Activated CD4-positive, alpha-beta T cell treated with anti-CD3 and anti-CD28 coated beads, Interleukin-10, Interleukin-2, amounts not matched to agents 100 ng/mL and 50 ng/mL, durations not matched to agents 16 hours and 8 hours (primary cell): ENCODE data around the gene TMEM9.

ENCODE experiments used
- DNase-seq: peaks from one replicate; pipeline ENCODE4 v3.0.0-alpha.2; 2020

The TMEM9 gene

DNA sequence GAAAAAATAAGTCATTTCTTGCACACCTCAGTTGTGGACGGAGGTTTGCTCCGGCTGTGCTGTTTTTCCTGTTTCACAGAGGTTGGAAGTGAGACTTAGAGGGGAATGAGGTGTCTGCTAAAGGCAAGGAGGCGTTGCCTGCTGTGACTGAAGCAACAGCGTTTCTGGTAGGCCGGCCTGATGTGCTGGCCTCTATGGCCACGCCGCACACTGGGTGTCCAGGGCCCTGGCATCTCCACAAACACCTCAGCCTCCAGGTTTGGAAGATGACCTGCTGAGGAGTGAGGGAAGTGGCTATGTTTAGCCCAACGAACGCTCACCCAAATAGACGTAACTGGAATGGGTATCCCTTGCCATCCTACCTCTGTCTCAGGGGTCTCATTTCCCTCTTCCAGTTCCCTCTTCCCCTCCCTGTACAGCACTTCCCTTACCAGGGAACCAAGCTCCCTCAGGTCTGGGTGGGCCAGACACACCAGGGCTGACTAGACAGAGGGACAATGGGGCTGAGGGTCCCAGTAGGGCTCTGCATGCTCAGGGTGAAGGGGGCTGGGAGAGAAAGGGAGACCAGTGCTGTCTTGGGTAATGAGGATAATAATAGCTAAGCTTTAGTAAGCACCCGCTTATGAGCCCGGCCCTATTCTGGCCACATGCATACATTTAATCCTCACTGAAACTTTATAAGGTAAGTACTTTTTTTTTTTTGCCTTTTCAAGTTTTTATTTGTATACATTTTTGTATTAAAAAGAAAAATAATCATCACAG, 53.9 kb downstream of the TMEM9 start:
- no peak for DNase-seq

DNA sequence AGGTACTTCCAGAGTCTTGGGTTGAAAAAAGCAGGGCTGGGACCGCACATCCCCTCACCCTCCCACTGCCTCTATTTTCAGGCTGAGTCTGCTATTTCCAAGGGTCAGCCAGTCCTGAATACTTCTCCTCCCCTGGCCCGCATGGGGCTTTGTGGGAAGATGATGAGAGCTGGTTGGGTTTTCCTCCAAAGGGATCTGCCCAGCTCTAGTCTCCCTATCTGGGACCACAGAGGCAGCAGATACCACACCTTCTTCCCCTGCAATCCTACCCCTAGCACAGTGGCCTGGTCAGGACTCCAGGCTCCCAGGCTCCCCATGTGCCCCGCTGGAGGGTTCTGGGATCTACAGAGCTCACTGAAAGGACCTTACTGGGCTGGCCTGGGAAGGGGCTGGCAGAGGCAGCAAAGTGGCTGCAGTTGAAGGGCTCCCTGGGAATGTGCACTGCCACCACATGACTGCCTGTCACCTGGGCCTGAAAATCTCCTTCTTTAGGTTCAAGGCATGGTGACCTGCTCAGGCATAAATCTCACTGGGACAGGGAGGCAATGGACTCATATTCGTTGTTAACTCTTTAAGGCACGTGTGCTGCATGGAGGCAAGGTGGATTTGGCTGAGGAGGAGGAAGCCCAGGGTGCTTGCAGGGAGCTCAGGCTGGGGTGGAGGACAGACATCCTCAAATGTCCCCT, 55.1 kb downstream of the TMEM9 start:
- no peak for DNase-seq

DNA sequence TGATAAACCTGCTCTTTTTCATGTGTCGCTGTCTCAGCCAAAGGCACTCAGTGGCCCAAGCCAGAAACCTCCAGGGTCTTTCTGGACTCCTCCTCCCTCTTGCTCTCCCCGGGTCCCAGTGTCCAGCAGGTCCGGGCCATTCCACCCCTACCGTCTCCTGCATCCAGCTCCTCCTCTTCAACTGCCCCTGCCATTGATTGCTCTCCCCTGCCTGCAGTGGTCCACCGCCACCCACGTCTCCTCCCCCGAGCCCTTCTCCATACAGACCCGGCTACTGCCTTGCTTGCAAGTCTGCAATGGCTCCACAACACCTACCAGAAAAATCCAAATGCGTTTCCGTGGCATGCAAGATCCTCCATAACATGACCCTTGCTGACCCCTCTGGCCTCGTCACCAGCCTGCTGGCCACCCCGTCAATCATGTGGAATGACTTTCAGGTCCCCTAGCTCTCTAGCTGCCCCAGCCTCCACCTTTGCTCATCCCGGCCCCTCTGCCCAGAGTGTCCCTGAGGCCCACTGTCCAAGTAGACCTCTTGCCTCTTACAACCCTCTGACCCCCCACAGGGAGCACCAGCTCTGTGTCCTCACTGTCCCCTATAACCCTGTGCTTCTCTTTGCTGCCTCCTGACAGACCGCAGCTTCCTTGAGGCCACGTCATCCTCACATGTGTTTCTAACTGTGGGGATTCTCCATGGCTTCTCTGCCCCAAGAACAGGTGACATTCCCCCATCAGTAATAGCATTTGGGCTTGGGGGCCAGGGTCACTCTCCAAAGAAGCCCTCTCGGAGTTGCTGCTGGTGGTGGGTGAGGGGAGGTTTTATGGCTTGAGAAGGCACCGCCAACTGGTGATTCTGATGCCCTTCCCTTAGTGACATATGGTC, 57.1 kb downstream of the TMEM9 start:
- DNase-seq: no peak

DNA sequence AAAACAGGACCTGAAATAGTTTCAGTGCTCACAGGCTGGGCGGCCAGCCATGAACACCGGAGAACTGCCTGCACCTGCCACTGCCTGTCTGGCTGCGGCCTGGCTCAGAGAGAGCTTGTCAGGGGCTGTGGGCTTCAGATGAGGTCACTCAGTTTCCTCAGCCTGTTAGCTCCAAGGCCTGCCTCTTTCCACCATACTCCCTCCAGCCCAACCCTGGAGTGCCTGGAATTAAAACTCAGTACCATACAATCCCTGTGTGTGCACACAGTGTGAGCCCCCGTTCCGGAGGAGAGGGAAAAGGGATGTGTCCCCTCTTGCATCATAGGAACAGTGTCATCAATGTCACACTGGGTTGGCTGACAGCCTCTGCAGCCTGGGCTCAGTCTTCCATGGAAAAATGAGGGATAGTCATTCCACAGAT, 58.2 kb downstream of the TMEM9 start:
- DNase-seq: no peak

DNA sequence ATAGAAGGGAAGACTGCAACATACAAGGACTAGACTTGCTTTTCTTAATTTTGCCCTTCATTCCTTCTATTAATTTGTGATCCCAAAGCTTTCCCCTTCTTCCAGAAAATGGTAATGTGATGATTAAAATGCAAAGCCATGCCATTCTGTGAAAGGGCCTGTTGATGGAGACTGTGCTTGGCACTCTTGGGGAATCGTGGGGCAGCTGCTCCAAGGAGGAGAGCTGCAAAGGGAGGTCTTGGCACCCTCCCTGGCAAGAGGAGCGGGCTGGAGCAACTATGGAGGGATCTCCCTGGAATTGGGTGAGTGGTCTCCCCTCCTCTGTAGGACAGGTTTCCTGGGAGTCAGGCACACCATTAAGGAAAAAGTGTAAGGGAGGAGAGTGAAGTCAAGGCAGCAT, 58.7 kb downstream of the TMEM9 start:
- no peak for DNase-seq

DNA sequence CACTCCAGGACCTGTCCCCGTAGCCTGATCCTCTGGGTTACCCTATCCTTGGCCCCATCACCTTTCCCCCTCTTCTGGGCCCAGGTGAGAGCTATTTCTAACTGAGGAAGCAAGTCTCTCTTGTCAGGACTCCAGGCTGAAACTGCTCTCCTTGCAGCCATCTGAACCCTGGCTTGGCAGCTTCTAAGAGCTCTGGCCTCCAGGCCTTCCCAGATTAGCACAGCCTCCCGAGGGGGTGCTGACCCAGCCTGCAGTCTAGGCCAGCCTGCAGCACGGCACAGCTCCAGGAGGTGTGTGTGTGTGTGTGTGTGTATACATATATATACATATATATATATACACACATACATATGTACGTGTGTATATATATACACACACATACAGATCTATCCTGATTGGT, 59.4 kb downstream of the TMEM9 start:
- no peak for DNase-seq

DNA sequence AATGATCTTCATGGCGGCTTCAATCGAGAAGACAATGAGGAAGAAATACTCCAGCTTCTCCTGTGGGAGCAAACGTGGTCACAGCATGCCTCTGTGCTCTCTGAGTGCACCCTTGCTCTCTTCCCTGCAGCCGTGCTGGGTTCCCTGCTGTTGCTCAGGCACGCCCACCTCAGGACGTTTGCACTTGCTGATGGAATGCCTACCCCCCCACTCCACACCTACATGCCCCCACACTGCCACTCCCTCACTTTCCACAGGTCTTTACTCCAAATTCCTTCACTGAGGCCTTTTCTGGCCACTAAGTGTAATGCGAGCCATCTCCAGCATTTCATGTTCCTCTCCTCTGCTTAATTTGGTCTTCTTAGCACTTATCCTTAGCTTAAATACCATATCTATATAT, 60.3 kb downstream of the TMEM9 start:
- no peak for DNase-seq

DNA sequence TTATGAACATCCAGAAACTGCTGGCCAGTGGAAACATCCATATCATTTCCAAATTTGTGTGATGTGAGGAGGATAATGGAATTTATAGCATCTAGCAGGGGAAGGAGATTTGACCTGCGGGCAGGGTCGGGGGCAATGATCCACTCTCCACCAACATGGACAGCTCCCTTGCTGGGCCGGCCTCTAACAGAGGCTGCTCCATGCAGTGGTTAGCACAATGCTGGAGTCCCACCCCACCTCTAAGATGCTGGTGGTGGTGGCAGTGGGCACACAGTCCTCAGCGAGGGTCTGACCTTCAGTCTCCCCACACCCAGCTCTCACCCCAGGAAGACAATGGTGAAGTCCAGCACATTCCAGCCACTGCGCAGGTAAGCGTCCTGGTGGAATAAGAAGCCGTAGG, 60.7 kb downstream of the TMEM9 start:
- DNase-seq: no peak

DNA sequence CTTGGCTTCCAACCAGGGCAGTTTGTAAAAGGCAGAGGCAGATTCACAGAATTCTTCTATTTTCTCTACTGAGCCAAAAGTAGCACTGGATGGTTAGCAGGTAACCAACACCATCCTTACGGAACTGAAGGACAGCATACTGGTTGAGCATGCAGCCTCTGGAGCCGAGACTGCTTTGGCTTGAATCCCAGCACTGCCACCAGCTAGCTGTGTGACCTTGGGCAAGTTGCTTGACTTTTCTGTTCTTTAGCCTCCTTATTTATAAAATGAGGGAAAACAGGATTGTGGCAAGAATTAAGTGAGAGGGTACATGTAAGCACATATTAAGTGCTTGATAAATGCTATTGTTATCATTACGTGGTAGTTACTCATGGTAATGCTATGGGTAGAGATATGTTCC, 61.5 kb downstream of the TMEM9 start:
- no peak for DNase-seq

DNA sequence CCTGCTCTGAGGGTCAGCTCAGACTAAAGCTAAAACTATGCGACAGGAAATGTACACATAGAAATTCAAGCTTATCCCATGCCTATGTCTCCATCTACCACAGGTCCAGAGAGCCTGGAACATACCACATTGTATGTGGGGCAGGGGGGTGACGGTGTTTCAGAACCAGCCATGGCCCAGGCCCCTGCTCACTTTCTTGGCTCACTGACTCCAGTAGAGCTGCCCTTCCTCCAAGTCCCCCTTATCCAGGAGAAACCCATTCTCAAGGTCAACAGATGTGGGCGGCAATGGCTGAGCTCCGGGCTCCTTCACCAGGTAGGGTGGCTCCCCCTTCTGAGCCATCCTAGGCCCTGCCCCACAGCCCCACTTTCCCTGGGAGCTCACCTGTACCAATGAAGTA, 63.0 kb downstream of the TMEM9 start:
- no peak for DNase-seq

DNA sequence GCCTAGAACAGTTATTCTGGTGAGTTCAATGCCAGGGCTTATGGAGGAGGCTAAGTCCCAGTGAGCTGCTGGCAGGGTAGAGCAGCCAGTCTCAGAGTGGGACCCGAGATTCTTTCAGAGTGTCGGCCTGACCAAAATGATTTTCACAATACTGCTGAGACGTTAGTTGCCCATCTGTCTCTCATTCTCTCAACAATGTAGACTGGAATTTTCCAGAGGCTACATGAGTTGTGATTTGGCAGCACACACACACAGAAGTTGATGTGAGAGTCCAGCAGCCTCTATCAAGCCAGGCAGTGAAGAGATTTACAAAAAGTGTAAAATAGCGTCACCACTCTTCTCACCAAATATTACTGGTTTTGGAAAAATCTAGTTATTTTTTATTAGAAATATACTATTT, 63.7 kb downstream of the TMEM9 start:
- DNase-seq: no peak

DNA sequence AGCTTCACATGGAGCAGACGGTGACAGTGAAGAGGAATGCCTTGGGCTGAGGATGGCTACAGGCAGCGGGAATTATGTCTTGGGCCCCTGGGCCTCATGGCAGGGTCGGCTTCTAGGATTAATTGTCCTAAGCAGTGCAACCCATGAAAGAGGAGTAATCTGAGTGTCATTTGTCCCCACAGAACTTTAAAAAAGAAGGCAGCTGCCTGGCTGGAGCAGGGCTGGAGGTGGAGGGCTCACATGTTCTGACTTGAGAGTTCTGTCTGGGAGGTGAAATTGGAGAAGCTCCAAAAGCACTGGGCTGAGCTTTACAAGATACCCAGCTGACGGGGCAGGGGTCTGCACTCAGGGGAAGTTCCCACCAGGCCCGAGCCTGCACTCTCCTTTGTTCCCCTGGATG, 64.7 kb downstream of the TMEM9 start:
- no peak for DNase-seq

DNA sequence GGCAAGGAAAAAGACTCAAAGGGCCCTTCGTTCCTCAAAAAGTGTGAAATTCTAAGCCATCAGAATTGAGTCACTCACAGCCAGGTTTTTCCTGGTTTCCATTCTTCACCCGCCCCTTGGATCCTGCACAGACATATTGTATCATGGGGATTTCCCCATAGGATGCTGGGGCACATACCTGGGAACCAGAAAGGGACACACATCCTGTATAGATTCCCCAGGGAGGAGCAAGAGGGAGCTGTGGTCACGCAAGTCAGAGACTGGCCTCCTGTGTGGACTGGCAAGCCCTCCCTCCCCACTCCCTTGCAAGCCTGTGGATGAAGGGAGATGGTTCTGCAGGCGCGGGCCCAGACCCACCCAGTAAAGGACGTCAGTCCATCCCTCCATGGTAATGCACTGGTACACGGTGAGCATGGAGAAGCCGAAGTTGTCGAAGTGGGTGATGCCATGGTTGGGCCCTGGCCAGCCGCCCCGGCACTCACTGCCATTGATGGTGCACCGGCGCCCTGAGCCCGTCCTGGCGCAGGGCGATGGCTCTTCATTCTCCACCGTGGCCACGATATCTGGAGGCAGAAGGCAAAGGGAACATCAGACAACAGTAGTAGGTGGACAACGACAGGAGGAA, 65.3 kb downstream of the TMEM9 start:
- no peak for DNase-seq

DNA sequence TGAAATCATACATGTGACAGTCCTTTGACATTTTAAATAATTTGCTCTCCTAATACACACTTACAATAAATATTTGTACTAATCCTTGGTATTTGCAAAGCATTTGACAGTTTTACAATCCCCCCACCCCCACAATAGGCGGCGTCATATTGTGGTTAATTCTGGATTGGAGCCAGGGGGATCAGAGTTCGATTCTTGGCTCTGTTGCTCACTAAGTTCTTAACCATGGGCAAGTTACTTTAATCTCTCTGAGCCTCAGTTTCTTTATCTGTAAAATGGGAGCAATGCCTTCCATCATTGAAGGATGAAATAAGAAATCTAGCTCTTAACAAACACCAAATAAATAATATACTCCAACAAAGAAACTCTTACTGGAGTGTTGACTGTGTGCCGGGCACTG, 65.9 kb downstream of the TMEM9 start:
- no peak for DNase-seq

DNA sequence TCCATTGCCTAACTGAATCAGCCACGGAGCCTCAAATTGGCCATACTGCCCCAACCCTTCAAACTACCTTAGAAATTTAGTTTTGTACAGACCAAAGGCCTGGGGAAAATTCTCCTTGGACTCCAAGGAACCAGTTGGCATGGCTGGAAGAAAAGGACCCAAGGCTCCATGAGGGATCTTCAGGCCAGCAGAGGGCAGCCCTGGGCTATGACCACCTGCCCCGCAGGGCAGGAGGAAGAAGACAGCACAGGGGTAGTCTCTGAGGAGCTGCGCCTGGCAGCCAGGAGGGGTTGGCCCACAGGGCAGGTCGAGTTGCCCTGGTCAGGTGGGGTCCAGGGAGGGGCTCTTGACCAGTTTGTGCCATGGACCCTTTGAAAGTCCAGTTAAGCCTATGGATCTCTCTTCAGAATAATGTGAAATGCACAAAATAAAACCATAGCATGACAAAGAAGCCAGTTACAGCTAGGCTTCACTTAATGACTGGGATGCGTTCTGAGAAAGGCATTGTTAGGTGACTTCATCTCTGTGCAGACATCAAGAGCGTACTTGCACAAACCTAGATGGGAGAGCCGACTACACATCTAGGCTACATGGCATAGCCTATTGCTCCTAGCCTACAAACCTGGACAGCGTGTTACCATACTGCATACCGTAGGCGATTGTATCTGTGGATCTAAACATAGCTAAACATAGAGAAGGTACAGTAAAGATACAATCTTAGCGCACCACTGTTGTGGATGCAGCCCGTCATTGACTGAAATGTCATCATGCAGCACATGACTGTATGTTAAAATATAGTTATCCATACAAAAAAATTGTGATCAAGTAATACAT, 68.2 kb downstream of the TMEM9 start:
- DNase-seq: peak; percentile 39
